Tongue (tissue), 2 donors: Measurements from ENCODE around the gene NOL9. TPM values are rescaled to one million over a fixed set of nuclear protein-coding genes. Genes with fewer than 3 reads are reported as not detected.
A peak's percentile ranks its signal among the peaks of the same experiment; 100 is the strongest.
"Not testable (repeated sequence)": the region's sequence is repeated elsewhere in the genome, so short reads cannot be mapped to it uniquely, and the experiment has no call there.

ENCODE experiments used
- DNase-seq: peaks from one replicate; pipeline ENCODE4 v3.0.0-alpha.2; 2015
- total RNA-seq: library from RNA; depleted of rRNA; stranded (reverse); fragments of >200 nt; gene quantifications from one replicate; pipeline ENCODE4 v1.2.3, GENCODE V29; 2014

The NOL9 gene
- total RNA-seq: 28.2 TPM

DNA sequence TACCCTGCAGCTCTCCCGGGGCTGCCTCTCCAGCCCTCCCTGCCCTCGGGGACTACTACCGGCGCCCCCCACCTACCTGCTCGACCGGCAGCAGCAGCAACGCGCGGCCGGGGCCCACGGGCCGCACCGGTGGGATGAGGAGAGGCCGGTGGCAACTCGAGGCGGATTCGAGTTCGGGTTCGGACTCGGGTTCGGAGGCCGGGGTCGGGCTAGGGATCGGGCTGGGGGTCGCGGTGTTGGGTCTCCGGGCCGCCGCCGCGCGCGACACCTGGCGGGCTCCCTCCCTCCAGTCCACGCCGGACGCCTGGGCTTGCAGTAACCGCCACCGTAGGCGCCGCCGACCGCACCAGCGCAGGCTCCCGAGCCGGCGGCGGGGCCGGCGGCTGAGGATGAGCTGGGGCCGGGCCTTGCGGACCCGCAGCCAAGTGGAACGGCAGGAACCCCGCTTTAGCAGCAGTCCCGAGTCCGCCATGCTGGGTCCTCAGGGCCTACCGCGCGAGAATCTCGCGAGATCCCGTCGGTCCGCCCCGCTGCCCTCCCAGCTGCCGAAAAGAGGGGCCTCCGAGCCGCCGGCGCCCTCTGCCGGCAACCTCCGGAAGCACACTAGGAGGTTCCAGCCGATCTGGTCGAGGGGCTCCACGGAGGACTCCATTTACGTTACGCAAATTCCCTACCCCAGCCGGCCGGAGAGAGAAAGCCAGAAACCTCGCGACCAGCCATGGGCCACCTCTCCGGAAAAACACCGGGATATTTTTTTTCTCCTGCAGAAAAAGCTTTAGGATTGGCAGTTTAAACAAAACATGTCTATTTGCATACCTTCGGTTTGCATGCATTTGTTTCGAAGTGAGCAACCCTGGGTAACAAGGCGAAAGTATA is at the start of gene NOL9:
TSS of gene NOL9 (minus strand) at position 483 of the 876 bp plus-strand sequence. CDS start at position 472, 11 bp downstream.
- DNase-seq: peak; percentile 98

DNA sequence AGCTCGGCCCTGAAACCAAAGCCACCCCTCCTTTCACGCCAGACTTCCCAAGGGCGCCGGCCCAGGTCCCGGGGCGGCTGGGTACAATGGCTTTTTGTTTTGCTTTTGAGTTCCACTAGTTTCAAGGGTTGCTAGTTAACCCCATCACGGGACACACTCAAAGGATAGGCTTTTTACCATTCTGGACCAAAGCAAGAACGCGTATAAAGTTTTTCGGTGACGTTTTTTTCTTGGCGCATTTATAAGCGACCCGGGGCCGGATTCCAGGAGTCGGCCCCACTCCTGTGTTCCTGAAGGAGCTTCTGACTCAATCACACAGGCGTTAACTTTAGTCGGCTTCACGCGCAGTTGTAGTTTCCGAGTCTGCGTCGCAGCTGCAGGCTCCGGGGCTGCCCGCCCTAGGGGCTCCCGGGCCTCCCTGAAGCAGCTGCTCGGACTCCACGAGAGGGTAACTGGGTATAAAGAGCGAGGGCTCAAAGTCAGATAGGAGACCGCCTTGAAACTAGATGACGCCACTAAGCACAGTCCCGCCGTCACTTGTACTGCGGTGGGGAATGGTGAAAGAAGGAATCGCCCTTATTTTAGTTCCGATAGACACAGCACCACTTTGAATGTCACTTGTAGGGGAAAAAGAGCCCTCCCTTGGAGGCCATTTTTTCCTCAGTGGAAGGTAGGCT is 49.1 kb upstream of the NOL9 start:
- DNase-seq: peak; percentile 94

DNA sequence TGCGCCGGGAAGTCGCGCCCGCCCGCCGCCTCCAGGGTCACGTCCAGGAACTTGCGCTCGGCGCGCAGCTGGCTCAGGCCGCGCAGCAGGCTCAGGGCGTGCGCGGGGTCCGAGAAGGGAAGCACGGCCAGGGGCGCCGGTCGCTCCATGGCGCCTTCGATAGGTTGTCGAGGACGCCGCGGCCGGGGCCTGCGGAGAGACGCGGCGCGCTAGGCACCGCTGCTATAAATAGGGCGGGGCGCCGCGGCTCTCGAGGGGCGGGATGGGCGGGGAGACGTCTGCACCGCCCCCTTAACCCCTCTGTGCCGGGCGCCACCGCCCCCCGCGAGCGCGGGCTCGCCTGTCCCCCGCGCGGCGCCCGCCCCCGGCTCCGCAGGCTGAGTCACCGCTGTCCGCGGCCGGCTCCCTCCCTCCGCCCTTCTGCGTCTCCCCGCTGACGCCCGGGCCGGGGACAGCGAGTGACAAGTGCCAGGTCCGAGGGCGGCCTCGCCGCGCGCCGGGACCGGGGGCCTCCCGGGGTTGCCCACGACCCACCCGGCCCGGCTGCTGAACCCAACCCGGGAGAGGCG is 48.4 kb upstream of the NOL9 start, which contains the start of gene KLHL21:
TSS of gene KLHL21 (minus strand) at position 201 of the 569 bp plus-strand sequence. CDS start at position 149, 52 bp downstream.
- peak; percentile 95 for DNase-seq

DNA sequence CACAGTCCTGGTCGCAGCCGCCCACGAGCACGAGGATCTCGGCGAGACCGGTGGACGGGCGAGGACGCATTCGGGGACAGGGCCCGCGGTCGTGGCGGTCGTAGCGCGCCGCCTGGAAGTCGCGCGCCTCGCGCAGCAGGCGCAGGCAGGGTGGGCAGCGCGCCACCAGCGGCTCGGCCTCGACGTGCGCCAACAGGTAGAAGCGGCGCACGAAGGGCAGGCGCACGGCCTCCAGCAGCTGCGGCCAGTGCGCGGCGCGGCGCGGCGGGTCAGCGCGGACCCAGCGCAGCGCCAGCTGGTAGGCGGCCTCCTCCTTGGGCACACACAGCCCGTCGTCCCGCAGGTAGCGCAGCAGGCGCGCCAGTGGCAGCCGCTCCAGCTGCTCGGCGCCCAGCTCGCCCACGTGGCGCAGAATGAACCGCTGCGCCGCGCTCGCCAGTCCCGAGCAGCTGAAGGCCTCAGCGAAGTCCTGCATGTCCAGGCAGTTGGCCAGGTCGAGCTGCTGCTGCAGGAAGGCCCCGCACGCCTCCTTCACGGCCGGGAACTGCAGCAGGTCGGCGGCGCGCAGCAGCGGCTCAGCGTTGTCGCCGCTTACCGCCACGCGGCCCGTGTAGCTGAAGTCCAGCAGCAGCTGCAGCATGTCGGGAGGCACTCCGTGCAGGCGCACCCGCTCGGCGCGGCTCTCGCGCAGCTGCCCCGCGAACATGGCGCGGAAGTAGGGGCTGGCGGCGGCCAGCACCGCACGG is 47.8 kb upstream of the NOL9 start:
- DNase-seq: no peak

DNA sequence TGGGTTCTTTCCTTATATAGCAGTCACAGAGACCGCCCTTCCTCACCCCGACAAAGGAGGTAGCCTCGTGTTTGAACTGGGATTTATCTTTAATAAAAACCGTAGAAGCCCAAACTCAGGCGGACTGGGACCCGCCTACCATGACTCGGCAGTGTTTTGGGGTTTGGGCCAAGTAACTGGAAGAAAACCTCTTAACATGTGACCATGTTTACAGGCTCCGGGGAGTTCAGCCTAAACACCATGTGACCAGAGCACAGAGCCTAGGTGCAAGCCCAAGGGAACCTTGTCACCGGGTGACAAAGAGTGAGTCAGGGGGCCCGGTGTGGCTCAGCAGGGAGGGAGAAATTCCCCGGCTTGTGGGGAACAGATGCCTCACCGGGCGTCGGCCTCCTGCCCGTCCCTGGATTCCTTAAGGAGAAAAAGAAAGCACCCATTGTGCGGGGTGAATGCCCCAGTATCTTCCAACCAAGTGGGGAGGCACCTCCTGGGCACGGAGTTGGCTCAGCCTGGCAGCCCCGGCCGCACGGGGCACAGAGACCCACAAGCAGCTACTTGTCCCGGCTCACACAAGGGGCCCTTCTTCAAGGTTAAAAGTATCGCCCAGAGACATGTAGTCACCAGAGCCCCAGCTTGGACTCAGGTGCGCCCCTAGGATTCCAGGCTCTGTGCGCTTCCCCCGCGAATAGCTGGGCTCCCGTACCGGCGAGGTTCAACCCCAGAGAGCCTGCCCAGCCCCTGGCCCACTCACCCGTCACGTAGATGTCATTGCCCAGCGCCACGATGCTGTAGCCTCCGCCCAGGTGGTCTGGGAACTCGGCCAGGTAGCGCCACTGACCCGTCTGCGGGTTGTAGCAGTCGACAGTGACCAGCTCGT is 47.0 kb upstream of the NOL9 start:
- peak; percentile 79 for DNase-seq

DNA sequence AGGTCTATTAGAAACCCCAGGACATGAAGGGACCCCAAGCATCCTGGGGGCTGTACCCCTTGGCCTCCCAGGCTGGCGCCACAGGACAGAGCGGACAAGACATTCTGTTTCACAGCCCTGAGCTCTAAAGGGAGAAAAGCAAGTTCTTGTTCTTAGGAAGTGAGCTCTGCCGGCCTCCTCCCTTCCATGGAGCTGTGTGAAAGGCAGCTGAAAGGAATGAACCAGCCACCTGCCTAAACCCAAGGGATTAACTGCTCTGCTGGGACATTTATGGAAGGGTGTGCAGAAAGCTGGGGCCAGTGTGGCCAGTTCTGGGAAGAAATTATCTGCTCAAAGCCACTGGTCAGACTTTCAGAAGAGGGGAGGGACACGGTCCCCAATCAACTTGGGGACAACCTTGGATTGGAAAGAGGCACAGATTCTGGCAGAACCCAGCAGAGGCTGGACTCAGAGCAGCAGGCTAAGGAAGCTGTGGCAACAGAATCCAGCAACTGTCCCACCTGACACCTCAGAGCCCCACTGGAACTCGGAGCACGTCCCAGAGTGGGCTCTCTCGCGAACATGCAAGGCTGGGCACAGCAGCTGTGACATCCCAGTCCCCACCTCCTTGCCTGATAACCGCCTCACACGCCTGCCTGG is 46.2 kb upstream of the NOL9 start:
- DNase-seq: peak; percentile 69

DNA sequence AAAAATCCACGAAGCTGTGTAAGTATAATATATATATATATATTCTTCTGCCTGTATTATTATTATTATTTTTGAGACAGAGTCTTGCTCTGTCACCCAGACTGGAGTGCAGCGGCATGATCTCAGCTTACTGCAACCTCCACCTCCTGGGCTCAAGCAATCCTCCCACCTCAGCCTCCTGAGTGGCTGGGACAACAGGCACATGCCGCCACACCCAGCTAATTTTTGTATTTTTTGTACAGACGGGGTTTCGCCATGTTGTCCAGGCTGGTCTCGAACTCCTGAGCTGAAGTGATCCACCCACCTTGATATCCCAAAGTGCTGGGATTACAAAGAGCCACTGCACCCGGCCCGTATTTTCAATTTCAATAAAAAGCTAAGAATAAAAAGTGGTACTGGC is 45.7 kb upstream of the NOL9 start:
- not testable (repeated sequence) for DNase-seq

DNA sequence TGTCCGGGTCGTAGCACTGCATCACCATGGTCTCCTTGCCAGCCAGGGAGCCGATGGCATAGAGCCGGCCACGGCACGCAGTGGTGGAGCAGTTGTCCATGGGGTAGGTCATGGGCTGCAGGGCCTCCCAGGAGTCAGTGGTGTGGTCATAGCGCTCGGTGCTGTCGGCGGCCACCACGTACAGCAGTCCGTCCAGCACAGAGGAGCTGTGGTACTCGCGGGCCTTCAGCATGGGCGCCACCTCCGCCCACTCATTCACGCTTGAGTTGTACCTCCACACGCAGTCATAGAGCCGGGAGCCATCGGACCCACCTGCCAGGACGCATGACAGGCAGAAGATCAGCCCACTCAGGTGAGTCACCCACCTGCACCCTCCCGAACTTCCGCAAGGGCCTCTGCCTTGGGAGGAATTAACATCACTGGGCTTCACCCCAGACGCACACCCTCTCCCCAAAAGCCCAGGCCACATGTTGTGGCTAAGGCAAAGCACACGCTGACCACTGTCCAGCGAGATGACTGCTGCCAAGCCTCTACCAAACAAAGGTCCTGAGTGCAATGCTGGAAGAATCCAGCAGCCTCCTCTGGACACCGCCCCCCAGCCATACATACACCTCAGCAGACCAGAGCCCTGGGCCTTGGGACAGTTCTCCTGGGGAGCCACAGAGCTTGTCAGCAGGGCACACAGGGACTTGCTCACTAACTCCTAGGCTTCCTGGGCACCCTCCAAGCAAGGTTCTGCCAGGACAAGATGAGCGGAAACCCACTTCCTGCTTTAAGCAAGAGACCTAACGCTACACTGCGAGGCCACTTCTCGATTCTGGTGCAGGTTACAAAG is 45.0 kb upstream of the NOL9 start:
- no peak for DNase-seq

DNA sequence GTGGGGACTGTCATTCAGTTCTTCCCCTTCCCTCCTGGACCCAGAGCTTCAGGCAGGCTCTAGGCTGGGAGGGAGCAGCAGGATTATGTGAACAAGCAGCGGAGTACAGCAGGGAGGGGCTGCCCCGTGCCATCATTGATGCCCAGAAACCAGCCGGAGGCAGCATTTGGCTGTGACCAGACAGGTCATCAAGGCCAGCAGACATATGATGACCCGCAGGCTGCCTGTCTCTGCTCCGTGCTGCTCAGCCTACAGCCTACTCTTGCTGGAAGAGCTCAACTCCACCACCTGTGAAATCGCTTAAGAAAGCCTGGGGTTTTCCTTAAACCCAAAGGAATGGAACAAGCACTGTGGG is 43.4 kb upstream of the NOL9 start:
- no peak for DNase-seq

DNA sequence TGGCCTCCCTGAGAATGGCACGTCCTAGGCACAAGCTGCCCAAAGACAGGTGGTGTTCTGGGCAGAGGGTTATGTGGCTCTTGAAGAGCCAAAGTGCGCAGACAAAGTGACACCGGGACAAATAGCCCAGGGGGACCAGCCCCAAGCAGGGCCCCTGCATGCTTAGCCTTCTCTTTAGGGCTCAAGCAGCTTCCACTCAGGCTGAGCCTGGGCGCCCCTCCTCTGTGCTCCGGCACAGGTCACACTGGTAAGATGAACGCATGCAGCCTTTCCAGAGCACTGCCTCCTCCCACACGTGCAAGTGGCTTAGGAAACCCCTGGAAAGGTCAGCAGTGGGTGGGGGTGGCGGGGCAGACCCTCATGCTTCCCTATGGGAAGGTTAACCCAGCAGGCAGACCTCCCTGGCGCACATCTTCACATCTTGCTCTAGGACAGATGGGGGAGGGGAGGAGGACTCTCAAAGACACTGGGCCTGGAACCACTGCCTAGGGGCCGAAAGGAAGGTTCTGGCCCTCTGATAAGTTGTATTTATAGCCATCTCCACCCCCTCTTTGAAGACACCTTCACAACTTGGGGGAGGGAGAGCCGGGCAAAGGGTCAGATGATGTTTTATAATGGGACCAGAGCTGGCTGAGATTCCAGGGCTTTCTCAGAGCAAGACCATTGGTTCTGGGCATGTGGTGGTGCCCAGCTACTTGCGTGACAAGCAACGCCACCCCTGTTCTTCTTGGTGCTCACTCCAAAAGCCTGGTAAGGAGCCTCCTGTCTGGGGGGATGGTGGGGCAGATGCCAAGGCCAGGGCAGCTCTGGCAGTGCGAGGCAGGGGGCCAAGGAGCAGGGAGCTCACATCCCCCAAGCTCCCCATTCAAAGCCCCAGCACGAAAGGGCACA is 42.8 kb upstream of the NOL9 start:
- no peak for DNase-seq

DNA sequence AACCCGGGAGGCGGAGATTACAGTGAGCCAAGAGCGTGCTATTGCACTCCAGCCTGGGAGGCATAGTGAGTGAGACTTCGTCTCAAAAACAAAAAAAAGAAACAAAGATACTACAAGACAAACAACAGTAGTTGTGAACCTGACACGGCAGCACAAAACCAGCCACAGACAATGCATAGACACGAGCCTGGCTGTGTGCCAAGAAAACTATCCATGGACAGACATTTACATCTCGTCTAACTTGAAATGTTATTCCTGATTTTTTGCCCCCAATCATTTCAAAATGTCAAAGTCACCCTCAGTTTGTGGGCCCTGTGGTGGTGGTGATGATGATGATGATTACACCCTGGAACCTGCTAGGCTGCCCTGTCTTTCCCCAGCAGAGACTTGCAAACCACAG is 42.0 kb upstream of the NOL9 start:
- no peak for DNase-seq

DNA sequence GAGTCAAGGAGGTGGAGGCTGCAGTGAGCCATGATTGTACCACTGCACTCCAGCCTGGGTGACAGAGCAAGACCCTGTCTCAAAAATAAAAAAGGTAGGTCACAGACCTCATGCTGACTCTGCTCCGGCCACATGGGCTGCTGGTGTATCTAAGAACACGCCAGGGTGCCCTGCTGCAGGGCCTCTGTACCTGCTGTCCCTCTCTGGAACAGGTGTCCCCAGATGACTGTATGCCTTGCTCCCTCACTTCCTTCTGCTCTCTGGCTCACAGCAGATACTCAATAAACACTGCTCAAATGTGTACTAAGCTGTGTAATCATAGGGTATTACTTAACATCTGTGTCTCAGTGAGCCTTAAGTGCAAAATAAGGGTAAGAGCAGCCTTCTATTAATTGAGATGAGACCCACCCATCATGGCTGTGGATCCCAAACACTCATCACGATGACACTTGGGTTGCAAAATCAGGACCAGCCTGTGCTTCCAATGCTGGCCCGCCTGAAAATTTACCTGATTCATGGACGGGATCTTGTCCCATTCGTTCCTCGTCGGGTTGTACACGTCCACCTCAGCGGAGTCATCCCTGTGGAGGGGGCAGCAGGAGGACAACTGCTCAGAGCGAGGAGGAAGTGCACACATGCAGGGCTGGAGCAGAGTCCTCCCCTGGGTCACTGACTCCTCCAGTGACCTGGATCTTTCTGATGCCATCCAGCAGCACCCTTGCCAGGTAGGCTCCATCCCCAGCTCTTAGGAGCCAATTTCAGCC is 40.8 kb upstream of the NOL9 start:
- no peak for DNase-seq

DNA sequence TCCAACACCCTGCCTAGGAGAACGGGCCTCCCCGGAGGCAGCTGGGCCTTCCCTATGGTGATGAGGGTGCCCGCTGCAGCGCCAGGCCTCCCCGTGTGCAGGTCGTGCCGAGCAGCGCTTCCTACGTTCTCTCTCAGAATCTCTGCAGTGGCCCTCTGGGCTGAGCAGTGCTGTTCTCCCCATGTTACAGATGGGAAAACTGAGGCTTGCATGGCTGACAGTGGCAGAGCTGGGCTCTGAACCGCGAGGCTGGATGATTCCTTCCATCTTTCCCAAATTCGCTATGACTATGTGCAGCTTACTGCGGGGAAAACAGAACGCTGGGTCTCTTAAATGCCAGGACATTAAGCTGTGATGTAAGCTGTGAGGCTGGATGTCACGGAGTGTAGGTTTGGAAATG is 39.5 kb upstream of the NOL9 start:
- DNase-seq: no peak

DNA sequence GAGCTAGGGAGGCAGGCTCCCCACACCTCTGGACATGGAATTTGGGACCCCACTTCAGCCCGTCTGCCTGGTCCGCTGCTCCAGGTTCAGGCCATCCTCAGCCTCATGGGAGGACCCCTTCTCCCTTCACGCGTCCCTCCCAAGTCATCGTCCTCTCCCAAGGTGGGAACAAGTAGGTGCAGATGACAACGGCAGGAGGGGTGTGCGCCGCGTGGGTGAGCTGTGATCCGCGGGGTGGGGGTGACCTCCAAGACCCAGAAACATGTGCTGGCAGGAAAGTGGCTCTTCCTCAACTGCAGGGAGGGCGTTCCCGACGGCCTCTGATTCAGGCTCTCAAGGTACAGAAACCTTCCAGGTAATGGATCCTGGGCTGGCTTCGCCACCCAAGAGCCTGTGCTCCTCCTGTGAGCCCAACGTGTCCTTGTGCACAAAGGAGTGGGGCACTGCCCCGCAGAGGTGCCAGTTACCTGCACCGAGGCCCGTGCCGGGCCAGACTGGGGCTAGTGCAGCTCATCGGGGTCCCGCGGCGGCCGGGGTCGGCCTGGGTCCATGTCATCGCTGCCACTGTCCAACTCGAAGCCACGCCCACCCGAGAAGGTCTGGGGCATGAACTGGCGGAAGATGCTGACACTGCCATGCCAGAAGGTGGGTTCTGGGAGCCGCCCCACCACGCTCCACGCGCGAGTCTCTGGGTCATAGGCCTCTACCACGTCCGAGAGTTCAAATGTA is 38.7 kb upstream of the NOL9 start:
- DNase-seq: no peak

DNA sequence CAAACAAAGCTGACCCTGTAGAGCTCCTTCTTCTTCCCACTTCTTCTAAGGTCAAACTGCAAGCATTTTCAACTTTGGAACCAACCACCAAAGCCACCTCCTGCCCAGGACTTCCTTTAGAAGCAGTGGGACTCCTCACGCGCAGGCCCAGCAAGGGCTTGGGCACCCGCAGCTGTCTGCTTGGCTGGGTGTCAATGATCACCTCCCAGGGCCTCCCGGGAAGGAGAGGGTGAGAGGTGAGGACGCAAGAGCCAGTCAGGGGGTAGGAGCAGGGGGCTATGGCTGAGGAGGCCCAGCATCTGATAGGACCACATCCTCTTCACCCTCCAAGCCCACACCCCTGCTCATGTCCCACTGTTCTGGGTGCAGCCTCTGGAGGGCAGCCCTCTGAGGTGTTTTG is 38.1 kb upstream of the NOL9 start:
- DNase-seq: no peak

DNA sequence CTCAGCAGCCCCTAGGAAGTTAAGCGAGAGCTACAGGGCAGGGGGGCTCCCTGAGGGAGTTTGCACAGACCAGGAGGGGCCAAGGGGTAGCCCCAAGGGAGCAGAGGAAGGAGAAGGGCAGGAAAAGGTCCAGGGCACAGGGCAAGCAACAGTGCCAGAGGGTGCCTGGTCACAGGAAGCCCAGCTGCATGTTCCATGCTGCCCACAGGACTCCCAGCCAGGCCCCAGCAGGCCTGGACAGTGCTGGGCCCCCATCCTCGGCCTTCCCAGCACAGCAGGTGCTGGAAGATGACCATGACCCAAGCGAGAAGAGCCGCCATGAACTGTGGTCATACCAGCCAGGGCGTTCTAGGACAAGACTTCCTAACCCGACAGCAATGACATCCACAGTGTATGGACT is 37.3 kb upstream of the NOL9 start:
- DNase-seq: no peak

DNA sequence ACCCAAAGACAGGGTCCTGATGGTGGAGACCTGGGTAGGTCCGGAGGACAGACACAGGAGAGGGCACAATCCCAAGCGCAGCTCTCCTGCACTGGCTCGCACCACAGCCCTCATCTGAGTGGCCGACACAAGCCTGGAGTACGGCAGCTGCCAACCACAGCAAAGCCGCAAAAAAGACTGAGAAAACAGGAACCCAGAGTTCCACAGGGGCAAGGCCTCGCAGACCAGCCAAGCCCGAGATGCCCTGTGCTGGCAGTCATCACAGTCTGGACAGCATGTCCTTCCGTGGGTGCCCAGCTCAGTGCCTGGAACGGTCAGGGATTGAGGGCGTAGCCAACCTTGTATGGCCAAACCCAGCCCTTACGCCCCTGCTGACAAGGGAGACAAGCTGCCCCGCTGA is 36.9 kb upstream of the NOL9 start:
- no peak for DNase-seq

DNA sequence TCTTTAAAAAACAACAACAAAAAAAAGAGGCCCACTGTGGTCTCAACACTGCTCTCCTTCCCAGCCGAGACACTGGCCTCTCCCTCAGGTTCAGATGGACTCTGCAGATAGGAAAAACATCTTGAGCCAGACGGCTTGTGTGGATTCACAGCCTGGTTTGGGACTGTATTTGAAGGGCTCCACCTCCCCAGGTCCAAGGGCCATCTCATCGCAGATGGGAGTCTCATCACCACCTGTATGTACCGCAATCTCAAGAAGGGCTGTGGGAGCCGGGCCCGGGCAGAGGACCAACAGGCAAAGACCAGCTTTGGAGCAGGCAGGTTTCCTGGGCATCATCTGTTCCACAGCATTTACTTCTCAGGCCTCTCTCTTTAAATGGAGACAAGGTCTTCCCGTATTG is 35.7 kb upstream of the NOL9 start:
- DNase-seq: no peak
